NB4 (cell line): ENCODE measurements around the gene NCOA6.

Experiments
- DNase-seq: peaks from one replicate; pipeline ENCODE4 v3.0.0; 2010; ENCODE audit warnings: low read depth
- H3K4me3 ChIP-seq: one replicate; pipeline ENCODE4 v1.5.1; 2011; ENCODE audit warnings: mild to moderate bottlenecking, low read depth, low read length, moderate library complexity
- CTCF ChIP-seq: IDR thresholded peaks from one replicate; pipeline ENCODE4 v1.5.1; 2012; ENCODE audit warnings: low read depth, low read length
- MAX ChIP-seq: IDR thresholded peaks from 2 replicates; pipeline ENCODE4 v1.6.1; 2011; ENCODE audit warnings: low read depth, low read length
- MYC ChIP-seq: IDR thresholded peaks from 2 replicates; pipeline ENCODE4 v1.6.1; 2011; ENCODE audit warnings: low read depth, low read length
- POLR2A ChIP-seq: IDR thresholded peaks from 2 replicates; pipeline ENCODE4 v1.6.1; 2011; ENCODE audit warnings: mild to moderate bottlenecking; ENCODE audit not compliant: insufficient read length; ENCODE audit errors: extremely low read depth

Gene NCOA6

GRCh38 chr20:34754611-34755010 is 70.8 kb downstream of the NCOA6 start:
- TF ChIP-seq CTCF (no peak), MYC (no peak), MAX (no peak), POLR2A (no peak)
- no peak overlapping the region for H3K4me3 ChIP-seq
- DNase-seq: no peak

GRCh38 chr20:34753706-34754461 is 71.6 kb downstream of the NCOA6 start:
- H3K4me3 ChIP-seq: no peak overlapping the region
- TF ChIP-seq POLR2A (no peak), CTCF (no peak), MAX (no peak), MYC (no peak)
- DNase-seq: no peak

GRCh38 chr20:34751453-34751852 is 74.0 kb downstream of the NCOA6 start:
- DNase-seq: no peak
- no peak overlapping the region for H3K4me3 ChIP-seq
- TF ChIP-seq POLR2A (no peak), MAX (no peak), MYC (no peak), CTCF (no peak)

- no peak for DNase-seq
- TF ChIP-seq MYC (no peak), CTCF (no peak), POLR2A (no peak), MAX (no peak)
- H3K4me3 ChIP-seq: no peak overlapping the region
Observed at GRCh38 chr20:34750484-34750883, 75.0 kb downstream of the NCOA6 start.

GRCh38 chr20:34748709-34749108 is 76.7 kb downstream of the NCOA6 start:
- DNase-seq: no peak
- TF ChIP-seq MAX: no peak
- H3K4me3 ChIP-seq: no peak overlapping the region

- TF ChIP-seq MAX (no peak), MYC (no peak), POLR2A (no peak), CTCF (no peak)
- no peak for DNase-seq
- H3K4me3 ChIP-seq: no peak overlapping the region
Observed at GRCh38 chr20:34747479-34747878, 78.0 kb downstream of the NCOA6 start.
